GM06990 (cell line): ENCODE data around the gene FSTL4.

Source experiments
- DNase-seq: peaks from one replicate; pipeline ENCODE4 v3.0.0-alpha.2; 2011; ENCODE audit not compliant: insufficient read length; ENCODE audit errors: extremely low read depth
- H3K27me3 ChIP-seq: replicated peaks from 2 replicates; pipeline ENCODE4 v1.6.0; 2011; ENCODE audit warnings: low read length; ENCODE audit not compliant: control insufficient read depth, insufficient read depth
- H3K36me3 ChIP-seq: 2 replicates; pipeline ENCODE4 v1.5.1; 2011; ENCODE audit warnings: low read length; ENCODE audit not compliant: control insufficient read depth, insufficient read depth
- H3K4me3 ChIP-seq: replicated peaks from 2 replicates; pipeline ENCODE4 v1.5.1; 2011; ENCODE audit warnings: low read depth, mild to moderate bottlenecking, control low read depth, low read length
- CTCF ChIP-seq: IDR thresholded peaks from 2 replicates; pipeline ENCODE4 v1.5.1; 2011; ENCODE audit warnings: low read length, control low read depth, mild to moderate bottlenecking, inconsistent platforms; ENCODE audit not compliant: insufficient read depth, poor library complexity, severe bottlenecking

The FSTL4 gene

DNA sequence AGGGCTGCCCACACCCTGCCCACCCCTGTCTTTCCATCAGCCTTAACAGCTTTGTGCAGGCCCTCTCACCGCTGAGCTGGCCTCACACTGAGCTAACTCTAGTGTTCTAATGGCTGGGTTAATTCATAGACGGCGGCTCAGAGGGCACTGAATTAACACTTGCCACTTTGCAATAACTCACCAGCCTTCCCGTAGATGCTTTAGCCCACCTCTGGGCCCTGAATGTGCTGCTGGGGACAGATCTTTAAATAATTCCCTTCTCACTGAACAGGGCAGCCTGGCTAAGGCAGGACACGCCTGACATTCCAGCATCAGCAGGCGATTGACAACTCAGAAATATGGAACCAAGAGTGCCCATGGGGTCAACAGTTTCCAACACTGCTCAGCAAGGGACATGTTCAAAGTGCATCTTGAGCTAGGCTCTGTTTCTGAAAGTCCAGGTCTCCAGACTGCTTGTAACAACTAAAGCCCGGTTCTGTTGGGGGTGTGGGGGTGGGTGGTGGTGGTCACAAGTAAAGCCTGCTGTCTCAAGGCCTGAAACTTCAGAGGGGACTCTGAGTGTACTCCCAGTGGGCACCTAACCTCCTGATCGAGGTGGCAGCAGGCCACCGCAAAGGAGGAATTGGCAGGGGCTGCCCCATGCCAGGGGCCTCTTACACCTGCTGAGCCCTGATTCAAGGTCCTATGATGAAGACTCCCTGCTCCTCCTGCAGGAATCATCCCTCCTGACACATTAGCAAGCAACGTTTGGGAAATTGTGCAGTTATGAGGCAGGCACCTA lies 248.3 kb downstream of the FSTL4 start:
- H3K27me3 ChIP-seq, result no peaks in the 10 kb centered on the region; the same call in none of the 2 replicates
- no peak for TF ChIP-seq CTCF
- DNase-seq, result no peak

DNA sequence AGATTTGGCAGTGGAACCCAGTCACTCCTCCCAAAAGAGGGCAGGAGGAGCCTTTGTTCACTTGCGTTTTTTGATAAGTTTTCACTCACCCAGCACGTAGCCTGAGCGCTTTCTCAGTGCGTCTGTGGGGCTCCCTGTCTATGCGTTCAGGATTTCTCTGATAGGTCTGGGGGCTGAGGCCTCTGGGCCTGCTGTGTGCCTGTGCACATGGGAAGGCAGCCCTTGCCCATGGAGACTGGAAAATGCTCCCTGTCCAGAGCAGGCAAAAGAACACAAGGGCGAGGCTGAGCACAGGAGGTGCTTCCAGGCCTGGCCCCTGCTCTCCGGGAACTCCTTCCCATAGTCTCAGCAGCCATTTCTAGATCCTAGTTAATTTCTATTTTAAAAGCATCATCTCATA lies 249.9 kb downstream of the FSTL4 start:
- no peak overlapping the region for H3K4me3 ChIP-seq
- no peaks in the 10 kb centered on the region; the same call in none of the 2 replicates for H3K27me3 ChIP-seq
- TF ChIP-seq CTCF, result no peak
- no peaks in the 10 kb centered on the region for H3K36me3 ChIP-seq
- DNase-seq, result no peak

More for the DNA sequence above, 248.3 kb downstream of the FSTL4 start:
- H3K4me3 ChIP-seq, result no peak overlapping the region
- H3K36me3 ChIP-seq, result no peaks in the 10 kb centered on the region

GRCh38 chr5:133361922-133362321 lies 250.4 kb downstream of the FSTL4 start:
- no peak for DNase-seq
- H3K4me3 ChIP-seq, result no peak overlapping the region
- no peaks in the 10 kb centered on the region for H3K36me3 ChIP-seq
- no peaks in the 10 kb centered on the region; the same call in none of the 2 replicates for H3K27me3 ChIP-seq
- TF ChIP-seq CTCF, result no peak

- no peak for TF ChIP-seq CTCF
Observed at GRCh38 chr5:133360693-133361472, 251.5 kb downstream of the FSTL4 start.

GRCh38 chr5:133359861-133360260 lies 252.5 kb downstream of the FSTL4 start:
- no peaks in the 10 kb centered on the region; the same call in none of the 2 replicates for H3K27me3 ChIP-seq
- H3K36me3 ChIP-seq, result no peaks in the 10 kb centered on the region
- no peak for TF ChIP-seq CTCF
- no peak overlapping the region for H3K4me3 ChIP-seq
- no peak for DNase-seq

More at GRCh38 chr5:133360693-133361472, 251.5 kb downstream of the FSTL4 start:
- no peak for DNase-seq
- Histone ChIP-seq H3K4me3 (no peak overlapping the region), H3K27me3 (no peaks in the 10 kb centered on the region; the same call in none of the 2 replicates), H3K36me3 (no peaks in the 10 kb centered on the region)
